Choroid plexus epithelial cell (primary cell): ENCODE measurements around the gene CIDEB.

Experiments used
- DNase-seq: peaks from one replicate; pipeline ENCODE4 v3.0.0-alpha.2; 2010; ENCODE audit warnings: low read depth
- H3K4me3 ChIP-seq: 2 replicates; pipeline ENCODE4 v1.5.1; 2011; ENCODE audit warnings: low read depth, mild to moderate bottlenecking, control low read depth, low read length, moderate library complexity
- TF ChIP-seq, protein P1 (sequence below): conservative IDR thresholded peaks from 2 replicates; pipeline ENCODE4 v1.5.1; 2011; ENCODE audit warnings: low read depth, mild to moderate bottlenecking, control low read depth, inconsistent platforms, low read length, moderate library complexity

CIDEB gene

DNA sequence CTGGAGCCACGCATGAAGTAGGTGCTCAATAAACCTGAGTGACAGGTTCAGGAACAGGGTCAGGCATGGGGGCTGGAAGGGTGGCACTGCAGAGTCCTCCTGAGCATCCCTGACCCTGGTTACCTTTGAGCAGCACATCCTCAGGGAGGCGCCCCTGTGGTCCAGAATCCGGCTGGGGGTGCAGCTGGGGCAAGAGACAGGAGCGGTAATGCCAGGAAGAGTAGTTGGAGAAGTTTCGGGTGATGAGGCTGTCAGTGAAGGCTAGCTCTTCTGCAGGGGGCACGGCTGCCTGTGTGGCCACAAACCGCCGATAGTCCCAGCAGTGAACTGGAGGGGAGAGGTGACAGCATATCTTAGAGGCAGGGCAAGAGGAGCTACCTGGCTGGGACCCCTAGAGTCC, 38.4 kb downstream of the CIDEB start:
- no peak overlapping the region for H3K4me3 ChIP-seq
- TF ChIP-seq, protein P1, sequence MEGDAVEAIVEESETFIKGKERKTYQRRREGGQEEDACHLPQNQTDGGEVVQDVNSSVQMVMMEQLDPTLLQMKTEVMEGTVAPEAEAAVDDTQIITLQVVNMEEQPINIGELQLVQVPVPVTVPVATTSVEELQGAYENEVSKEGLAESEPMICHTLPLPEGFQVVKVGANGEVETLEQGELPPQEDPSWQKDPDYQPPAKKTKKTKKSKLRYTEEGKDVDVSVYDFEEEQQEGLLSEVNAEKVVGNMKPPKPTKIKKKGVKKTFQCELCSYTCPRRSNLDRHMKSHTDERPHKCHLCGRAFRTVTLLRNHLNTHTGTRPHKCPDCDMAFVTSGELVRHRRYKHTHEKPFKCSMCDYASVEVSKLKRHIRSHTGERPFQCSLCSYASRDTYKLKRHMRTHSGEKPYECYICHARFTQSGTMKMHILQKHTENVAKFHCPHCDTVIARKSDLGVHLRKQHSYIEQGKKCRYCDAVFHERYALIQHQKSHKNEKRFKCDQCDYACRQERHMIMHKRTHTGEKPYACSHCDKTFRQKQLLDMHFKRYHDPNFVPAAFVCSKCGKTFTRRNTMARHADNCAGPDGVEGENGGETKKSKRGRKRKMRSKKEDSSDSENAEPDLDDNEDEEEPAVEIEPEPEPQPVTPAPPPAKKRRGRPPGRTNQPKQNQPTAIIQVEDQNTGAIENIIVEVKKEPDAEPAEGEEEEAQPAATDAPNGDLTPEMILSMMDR, result no peak
- DNase-seq, result no peak

DNA sequence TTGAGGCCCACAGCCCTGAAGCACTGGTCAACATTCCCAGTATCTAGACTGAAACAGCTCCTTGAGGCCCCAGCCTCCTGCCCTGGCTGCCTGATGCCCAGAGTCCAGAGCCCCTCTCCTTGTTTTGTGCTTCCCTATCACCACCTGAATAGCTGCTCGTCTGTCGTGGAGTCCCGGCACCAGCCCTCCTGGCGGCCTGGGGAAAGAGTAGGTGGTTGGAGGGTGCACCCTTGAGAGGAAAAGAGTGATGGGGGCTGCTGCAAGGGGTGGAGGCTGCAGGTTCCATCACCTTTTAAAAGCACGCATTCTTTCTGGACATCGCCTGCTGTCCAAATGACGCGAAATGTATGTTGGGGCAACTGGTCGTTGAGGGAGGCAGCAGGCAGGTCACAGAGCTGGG, 39.6 kb downstream of the CIDEB start:
- no peak for DNase-seq
- no peak overlapping the region for H3K4me3 ChIP-seq
- TF ChIP-seq, protein P1, result no peak

DNA sequence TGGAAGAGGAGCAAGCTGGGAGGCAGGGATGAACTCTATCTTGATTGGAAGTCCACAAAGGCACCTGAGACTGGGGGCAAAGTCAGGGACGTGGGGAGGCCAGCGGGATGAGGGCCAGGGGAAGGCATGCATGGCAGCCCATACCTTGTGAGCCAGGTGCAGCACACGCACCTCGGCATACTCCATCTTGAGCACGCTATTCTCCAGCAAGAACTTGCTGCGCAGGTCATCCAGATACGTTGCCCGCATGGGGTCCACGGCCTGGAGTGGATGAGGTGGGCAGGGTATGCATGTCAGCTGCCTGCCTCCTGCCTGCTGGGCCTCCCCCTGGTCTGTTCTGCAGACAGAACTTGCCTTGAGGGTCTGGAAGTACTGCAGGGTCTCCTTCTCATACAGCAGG, 40.3 kb downstream of the CIDEB start:
- H3K4me3 ChIP-seq, result no peak overlapping the region
- TF ChIP-seq, protein P1, result no peak
- DNase-seq, result no peak

DNA sequence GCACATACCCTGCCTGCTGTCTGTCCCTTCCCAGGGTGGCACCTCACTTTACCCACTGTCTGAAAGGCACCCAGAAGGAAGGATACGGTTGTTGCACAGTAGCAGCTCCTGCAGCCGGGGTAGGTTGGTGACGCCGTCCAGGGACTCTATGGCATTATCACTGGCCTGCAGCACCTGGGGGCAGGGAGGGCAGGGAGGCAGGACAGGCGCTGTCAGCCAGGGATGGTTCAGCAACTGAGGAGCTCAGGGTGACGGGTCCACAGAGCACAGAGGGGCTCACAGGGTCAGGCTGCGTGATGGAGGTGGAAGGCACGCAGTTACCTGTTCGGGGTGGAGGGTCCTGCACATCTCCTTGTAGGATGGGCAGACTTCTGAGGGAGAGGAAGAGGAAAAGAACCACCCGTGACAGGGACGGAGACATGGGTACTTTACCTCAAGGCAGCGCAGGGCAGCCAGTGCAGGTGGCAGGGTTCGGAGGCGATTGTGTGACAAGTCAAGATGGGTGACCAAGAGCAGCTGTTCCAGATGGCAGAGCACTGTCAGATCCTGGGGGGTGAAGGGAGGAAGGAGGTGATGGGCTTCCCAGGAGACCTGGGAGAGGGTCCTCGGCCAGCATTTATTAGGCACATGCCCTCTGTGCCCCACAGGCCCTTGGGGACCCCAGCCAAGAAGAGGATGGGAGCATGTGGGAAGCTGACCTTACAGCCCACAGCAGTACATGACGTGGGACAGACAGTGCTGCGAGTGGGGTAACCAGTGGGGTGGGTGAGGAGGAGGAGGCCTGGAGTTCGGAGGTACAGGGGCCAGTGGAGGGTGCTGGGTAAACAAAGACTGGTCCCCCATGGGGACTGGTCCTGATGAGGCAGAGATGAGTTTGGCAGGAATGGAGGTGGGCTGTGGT, 41.2 kb downstream of the CIDEB start:
- no peak overlapping the region for H3K4me3 ChIP-seq
- TF ChIP-seq, protein P1, result no peak
- DNase-seq, result no peak

DNA sequence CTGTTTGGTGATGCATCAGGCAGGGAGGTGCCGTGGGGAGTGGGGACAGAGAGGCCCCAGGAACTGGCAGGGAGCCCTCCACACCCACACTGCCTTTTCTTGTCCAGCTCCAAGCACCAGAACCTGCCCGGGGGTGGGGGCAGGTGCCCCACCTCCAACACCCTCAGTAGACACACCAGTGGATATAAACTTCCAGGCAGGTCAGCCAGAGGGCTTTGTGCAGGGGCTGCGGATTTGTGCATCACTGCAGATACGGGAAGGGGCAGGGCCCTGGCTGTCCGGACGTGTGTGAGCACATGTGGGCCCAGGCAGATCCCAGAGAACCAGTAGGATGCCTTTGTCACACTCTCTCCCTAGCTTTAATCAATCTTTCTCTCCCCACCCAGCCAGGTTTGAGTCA, 43.5 kb downstream of the CIDEB start:
- no peak overlapping the region for H3K4me3 ChIP-seq
- no peak for DNase-seq
- TF ChIP-seq, protein P1, result no peak

DNA sequence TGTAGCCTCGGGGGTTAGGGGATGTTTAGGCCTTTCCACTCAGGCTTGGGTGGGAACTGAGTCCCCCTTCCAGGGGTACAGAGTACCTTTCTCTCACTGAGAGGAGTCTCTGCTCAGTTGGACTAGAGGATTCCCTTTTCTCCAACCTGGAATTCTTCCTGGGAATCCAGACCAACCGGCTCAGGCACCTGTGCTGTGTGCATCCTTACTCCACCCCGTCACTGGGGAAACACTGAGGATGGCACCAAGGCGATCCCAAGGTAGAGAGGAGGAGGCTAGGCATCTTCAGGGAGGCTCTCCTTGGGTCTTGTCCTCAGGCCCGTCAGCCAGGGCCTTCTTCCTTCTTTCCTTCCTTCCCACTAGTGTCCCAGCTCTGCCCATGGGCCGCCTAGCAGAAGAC, 43.9 kb downstream of the CIDEB start:
- no peak for DNase-seq
- TF ChIP-seq, protein P1, result no peak
- no peak overlapping the region for H3K4me3 ChIP-seq
